Vagina (tissue), 2 donors: ENCODE results near the gene RAP1GDS1. TPM values are rescaled to one million over a fixed set of nuclear protein-coding genes. Genes with fewer than 3 reads are reported as not detected.

Experiments
- DNase-seq, 2 donors: peaks; one replicate each; pipeline ENCODE4 v3.0.0-alpha.2; 2017; ENCODE audit errors: extremely low spot score in 2 of 2
- H3K27ac ChIP-seq: fragments of 200-600 bp; sonication (generic); one replicate; pipeline ENCODE4 v1.5.1; 2019
- H3K27me3 ChIP-seq: fragments of 200-600 bp; sonication (generic); one replicate; pipeline ENCODE4 v1.5.1; 2019
- H3K36me3 ChIP-seq, 2 donors: fragments of 200-600 bp; sonication (generic); one replicate each; pipeline ENCODE4 v1.5.1; 2017 to 2019
- H3K4me1 ChIP-seq: fragments of 200-600 bp; sonication (generic); one replicate; pipeline ENCODE4 v1.5.1; 2019
- H3K4me3 ChIP-seq, 2 donors: fragments of 200-600 bp; sonication (generic); 1 replicate in 1 of 2; 2 replicates in 1 of 2; pipeline ENCODE4 v1.5.1; 2016 to 2019
- H3K9me3 ChIP-seq: fragments of 200-600 bp; sonication (generic); one replicate; pipeline ENCODE4 v1.5.1; 2019
- CTCF ChIP-seq, 3 experiments: fragments of 450-650 bp in 2 of 3; fragments of 200-600 bp in 1 of 3; sonication (generic) in 1 of 3; IDR thresholded peaks; one replicate each; pipeline ENCODE4 v1.5.1; 2017 to 2019; ENCODE audit warnings: antibody characterized with exemption in 3 of 3, mild to moderate bottlenecking in 2 of 3, moderate library complexity in 2 of 3
- POLR2A ChIP-seq, 2 donors: fragments of 450-650 bp; IDR thresholded peaks; one replicate each; pipeline ENCODE4 v1.6.1; 2017; ENCODE audit warnings: antibody characterized with exemption in 2 of 2, mild to moderate bottlenecking in 2 of 2, moderate library complexity in 2 of 2
- POLR2AphosphoS5 ChIP-seq, 2 donors: sonication (generic); formaldehyde crosslinking; IDR thresholded peaks; one replicate each; pipeline ENCODE4 v1.9.0; 2017; ENCODE audit warnings: antibody characterized with exemption in 2 of 2, mild to moderate bottlenecking in 2 of 2, low read depth in 1 of 2; ENCODE audit not compliant: insufficient read depth in 1 of 2
- intact Hi-C: fragments of 100-400 bp; cut with DNase I; formaldehyde crosslinking; loops from one replicate; pipeline ENCODE4 v1.15.1; 2023
- total RNA-seq: library from RNA; depleted of rRNA; stranded (reverse); fragments of >200 nt; gene quantifications from one replicate; pipeline ENCODE4 v1.2.3, GENCODE V29; 2016

The RAP1GDS1 gene
- total RNA-seq, 1 donor from 2014 or later = 16.0 TPM

- no peaks in the 10 kb centered on the region for H3K36me3 ChIP-seq
- DNase-seq = no peak
- no peak overlapping the region for H3K4me3 ChIP-seq
- no peaks in the 10 kb centered on the region for H3K4me1 ChIP-seq
- no peak overlapping the region for H3K27ac ChIP-seq
- TF ChIP-seq POLR2AphosphoS5 (IDR thresholded peaks at IDR 0.05; ENCODE audit: insufficient read depth in 1 of 2, low read depth in 1 of 2) = no peak
- no peak for TF ChIP-seq CTCF (IDR thresholded peaks at IDR 0.05)
- TF ChIP-seq POLR2A (IDR thresholded peaks at IDR 0.05) = no peak
- intact Hi-C loops = no loop called here
- H3K9me3 ChIP-seq = no peaks in the 10 kb centered on the region
- no peaks in the 10 kb centered on the region for H3K27me3 ChIP-seq
These were observed 11.4 kb upstream of the RAP1GDS1 start for GRCh38 chr4:98249831-98250230.

DNA sequence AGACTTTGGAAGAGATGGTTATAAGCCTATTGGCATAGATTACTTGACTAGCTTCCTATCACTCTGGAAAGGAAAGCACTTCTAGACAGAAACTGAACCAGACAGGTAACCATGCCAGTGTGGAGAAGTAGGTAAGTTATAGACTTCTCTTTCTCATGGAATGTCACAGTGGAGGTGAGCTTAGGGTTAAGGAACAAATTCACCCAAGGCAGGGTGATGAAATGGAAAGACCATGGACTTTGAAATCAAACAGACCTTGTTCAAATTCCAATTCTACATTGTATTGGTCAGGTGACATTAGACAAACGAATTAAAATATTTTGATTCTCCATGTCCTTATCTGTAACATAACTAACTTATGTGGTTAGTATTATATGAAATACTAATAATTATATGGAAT lies 7.7 kb upstream of the RAP1GDS1 start:
- TF ChIP-seq POLR2A (IDR thresholded peaks at IDR 0.05) = no peak
- no peak for TF ChIP-seq CTCF (IDR thresholded peaks at IDR 0.05)
- TF ChIP-seq POLR2AphosphoS5 (IDR thresholded peaks at IDR 0.05; ENCODE audit: insufficient read depth in 1 of 2, low read depth in 1 of 2) = no peak
- no peak overlapping the region for H3K27ac ChIP-seq
- no peaks in the 10 kb centered on the region for H3K4me1 ChIP-seq
- no peak for DNase-seq
- no peaks in the 10 kb centered on the region for H3K9me3 ChIP-seq
- no peaks in the 10 kb centered on the region for H3K36me3 ChIP-seq
- intact Hi-C loops = no loop called here
- H3K27me3 ChIP-seq = no peaks in the 10 kb centered on the region
- no peak overlapping the region for H3K4me3 ChIP-seq

DNA sequence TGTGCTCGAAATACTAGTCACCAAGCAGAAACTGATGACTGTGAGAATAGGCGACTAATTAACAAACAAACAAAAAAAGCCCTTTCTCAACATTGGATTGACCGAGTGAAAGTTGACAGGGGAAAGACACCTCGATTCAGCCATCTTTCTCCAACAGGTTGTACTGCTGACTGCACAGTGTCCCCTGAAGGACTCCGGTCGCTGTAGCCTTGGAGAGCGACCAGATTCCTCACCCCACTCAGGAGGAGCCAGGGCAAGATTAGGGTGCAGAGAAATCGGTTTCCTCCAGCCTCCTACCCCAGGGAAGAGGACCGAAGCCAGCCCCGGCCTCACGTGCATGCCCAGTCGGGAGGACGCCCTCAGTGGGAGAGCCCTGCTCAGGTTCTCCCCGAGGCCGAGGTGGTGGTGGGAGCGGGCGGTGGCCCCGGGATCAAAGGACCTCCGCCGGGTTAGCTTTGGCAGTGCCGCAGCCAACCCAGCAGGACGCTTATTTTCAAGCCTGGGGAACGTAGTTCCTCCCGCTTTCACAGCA lies 1.1 kb upstream of the RAP1GDS1 start:
- Histone ChIP-seq H3K27ac (peak overlapping the region; percentile 98), H3K4me3 (peak overlapping the region; percentile 75 to 86), H3K36me3 (no peaks in the 10 kb centered on the region), H3K27me3 (no peaks in the 10 kb centered on the region), H3K9me3 (no peaks in the 10 kb centered on the region), H3K4me1 (peaks cover 25% of the 10 kb centered on the region)
- DNase-seq = no peak
- intact Hi-C loops = loop anchor here (5.0 kb wide), 1 partner anchor 118 kb away; the partner anchor contains the start of gene STPG2
- TF ChIP-seq CTCF (IDR thresholded peaks at IDR 0.05) (no peak), POLR2AphosphoS5 (IDR thresholded peaks at IDR 0.05; ENCODE audit: insufficient read depth in 1 of 2, low read depth in 1 of 2) (no peak), POLR2A (IDR thresholded peaks at IDR 0.05) (no peak)

- Histone ChIP-seq H3K4me3 (peak overlapping the region; percentile 73 to 75), H3K36me3 (no peaks in the 10 kb centered on the region), H3K9me3 (no peaks in the 10 kb centered on the region), H3K27ac (peak overlapping the region; percentile 79), H3K4me1 (peaks cover 25% of the 10 kb centered on the region), H3K27me3 (no peaks in the 10 kb centered on the region)
- TF ChIP-seq POLR2AphosphoS5 (IDR thresholded peaks at IDR 0.05; ENCODE audit: insufficient read depth in 1 of 2, low read depth in 1 of 2) = peak in 1 of 2 donors; percentile 50
- no peak for TF ChIP-seq POLR2A (IDR thresholded peaks at IDR 0.05)
- intact Hi-C loops = loop anchor here (5.0 kb wide), 1 partner anchor 119 kb away; the partner anchor contains the start of gene STPG2
- DNase-seq = peak in 1 of 2 donors; percentile 90
These were observed 464 bp downstream of the RAP1GDS1 start for GRCh38 chr4:98261405-98262291.

DNA sequence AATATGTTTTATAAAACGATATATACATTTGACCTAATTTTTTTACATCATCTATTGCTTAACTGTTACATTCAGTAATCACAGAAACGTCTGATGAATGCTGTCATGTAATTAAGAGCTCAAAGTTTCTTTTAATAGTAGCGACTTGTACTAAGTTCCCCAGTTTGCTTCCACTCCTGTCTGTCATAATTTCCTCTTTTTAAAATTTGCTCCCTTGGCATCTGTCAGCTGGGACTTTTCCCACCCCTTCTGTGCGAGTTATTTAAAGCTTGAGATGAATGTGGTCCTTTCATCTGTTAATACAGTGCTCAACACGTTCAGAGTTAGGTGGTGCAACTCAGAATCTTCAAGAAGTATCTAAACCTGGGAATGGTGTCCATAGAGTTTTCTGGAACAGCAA lies 1.2 kb downstream of the RAP1GDS1 start:
- no peak for TF ChIP-seq POLR2A (IDR thresholded peaks at IDR 0.05)
- intact Hi-C loops = loop anchor here (5.0 kb wide), 1 partner anchor 120 kb away; the partner anchor contains the start of gene STPG2
- Histone ChIP-seq H3K27ac (peak overlapping the region; percentile 79), H3K4me3 (peak overlapping the region; percentile 73 to 75), H3K36me3 (no peaks in the 10 kb centered on the region), H3K4me1 (peaks cover 25% of the 10 kb centered on the region), H3K9me3 (no peaks in the 10 kb centered on the region), H3K27me3 (no peaks in the 10 kb centered on the region)
- DNase-seq = no peak
